Measurements from ENCODE around the gene SLC1A2. TPM values are rescaled to one million over a fixed set of nuclear protein-coding genes. Genes with fewer than 3 reads are reported as not detected.

SLC1A2 gene
- total and polyA plus RNA-seq, 2 of the 4 experiments (the other 2 are of a cell fraction), result 0.15 to 0.54 TPM

DNA sequence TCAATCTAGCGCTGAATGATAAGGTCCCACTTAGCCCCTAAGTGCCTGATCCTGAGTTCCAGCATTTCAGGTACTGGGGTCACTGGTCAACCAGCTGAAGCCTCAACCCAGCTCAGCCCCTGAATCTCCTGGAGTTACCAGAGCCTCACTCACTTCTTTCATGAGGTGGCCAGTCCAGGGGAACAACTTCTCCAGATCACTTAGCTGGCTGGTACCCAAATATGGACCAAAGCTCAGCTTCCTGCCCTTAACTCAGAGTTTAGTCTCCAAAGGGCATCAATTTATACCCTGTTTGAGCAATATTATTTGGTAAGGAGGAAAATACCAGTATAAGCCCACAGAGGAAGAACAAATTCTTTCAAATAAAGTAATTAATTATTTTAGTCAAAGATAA, 105.6 kb downstream of the SLC1A2 start:
- no CpG with 5 or more reads among the region's 1 CpG for WGBS, 2 experiments (ENCODE audit: extremely low coverage in 2 of 2, insufficient read length in 1 of 2)

More for the DNA sequence above, 105.6 kb downstream of the SLC1A2 start:
- Histone ChIP-seq H4K8ac (ENCODE audit: low read depth in 2 of 2, low read length in 2 of 2) (no peak overlapping the region), H2AK5ac (ENCODE audit: low read depth, low read length) (no peak overlapping the region), H3K14ac (replicated peaks; ENCODE audit: low read depth, low read length) (no peak overlapping the region), H3K36me3 (ENCODE audit: control insufficient read depth, insufficient read depth, low read length) (no peaks in the 10 kb centered on the region), H3K4me1 (ENCODE audit: control insufficient read depth, insufficient read depth, low read length) (no peaks in the 10 kb centered on the region), H3K27ac (ENCODE audit: insufficient read depth, low read length) (no peak overlapping the region), H2BK15ac (ENCODE audit: low read depth, low read length) (no peak overlapping the region), H3K4me2 (ENCODE audit: low read depth, low read length) (no peak overlapping the region), H3K23ac (ENCODE audit: low read depth, low read length) (no peak overlapping the region), H4K91ac (ENCODE audit: insufficient read depth, low read depth, low read length) (no peak overlapping the region), H3K9me3 (ENCODE audit: control insufficient read depth, insufficient read depth, low read length) (no peaks in the 10 kb centered on the region), H3K4me3 (ENCODE audit: insufficient read depth, low read depth, low read length) (no peak overlapping the region), H2BK120ac (ENCODE audit: low read depth, low read length) (no peak overlapping the region), H3K9ac (ENCODE audit: low read depth, low read length) (no peak overlapping the region), H4K5ac (ENCODE audit: low read depth, low read length) (no peak overlapping the region), H3K27me3 (ENCODE audit: control insufficient read depth, insufficient read depth, low read length) (no peaks in the 10 kb centered on the region), H3K18ac (ENCODE audit: low read depth, low read length) (no peak overlapping the region), H4K20me1 (ENCODE audit: insufficient read depth, low read length) (no peaks in the 10 kb centered on the region), H2BK5ac (ENCODE audit: low read depth, low read length, poor library complexity, severe bottlenecking) (no peak overlapping the region), H2AFZ (replicated peaks; ENCODE audit: low read length, poor library complexity) (no peak overlapping the region), H2BK20ac (ENCODE audit: low read depth, low read length) (no peak overlapping the region), H3K9me1 (ENCODE audit: insufficient read depth, low read length) (no peaks in the 10 kb centered on the region), H2AK9ac (replicated peaks; ENCODE audit: low read depth, low read length, poor library complexity) (no peak overlapping the region), H3K4ac (ENCODE audit: low read depth, low read length) (no peak overlapping the region), H3K56ac (ENCODE audit: extremely low read depth, insufficient read depth, low read length) (no peak overlapping the region), H3K79me1 (ENCODE audit: low read depth in 1 of 2, low read length in 2 of 2) (no peaks in the 10 kb centered on the region)
- dilution Hi-C loops (cut with HindIII; ENCODE audit: low sequenced_read_pairs, unreplicated experiment), result no loop called here
- ChIA-PET POLR2A (ENCODE audit: unreplicated experiment) (no interaction called here), CTCF (interaction anchor here (2.4 kb wide), 1 partner anchor 8 kb away, joined by 9 read pairs; no protein-coding TSS in a partner anchor)
- ATAC-seq (ENCODE audit: low read depth), result no peak
- no TSS peak for BruUV-seq (replicated peaks)
- TF ChIP-seq MAFK (IDR thresholded peaks at IDR 0.05; ENCODE audit: low read depth, low read length) (no peak), CHD1 (IDR thresholded peaks at IDR 0.05; ENCODE audit: low read depth, low read length) (no peak), CEBPB (IDR thresholded peaks at IDR 0.05; ENCODE audit: low read depth, low read length) (no peak), MAZ (IDR thresholded peaks at IDR 0.05; ENCODE audit: borderline replicate concordance, low read depth, low read length) (no peak), RCOR1 (IDR thresholded peaks at IDR 0.05; ENCODE audit: insufficient replicate concordance, low read length) (no peak), RFX5 (IDR thresholded peaks at IDR 0.05; ENCODE audit: low read depth, low read length) (no peak), MXI1 (IDR thresholded peaks at IDR 0.05; ENCODE audit: borderline replicate concordance, low read depth, low read length) (no peak), SMC3 (IDR thresholded peaks at IDR 0.05; ENCODE audit: low read depth, low read length) (no peak), FOS (IDR thresholded peaks at IDR 0.05; ENCODE audit: low read depth, low read length) (no peak), BHLHE40 (IDR thresholded peaks at IDR 0.05; ENCODE audit: low read depth, low read length) (no peak), NFE2L2 (IDR thresholded peaks at IDR 0.05; ENCODE audit: low read depth, low read length) (no peak), RAD21 (IDR thresholded peaks at IDR 0.05; ENCODE audit: low read length) (no peak), ELK1 (IDR thresholded peaks at IDR 0.05; ENCODE audit: borderline replicate concordance, low read depth, low read length) (no peak), POLR2A (IDR thresholded peaks at IDR 0.05; ENCODE audit: low read depth, low read length) (no peak)
- TF ChIP-seq, protein P1, sequence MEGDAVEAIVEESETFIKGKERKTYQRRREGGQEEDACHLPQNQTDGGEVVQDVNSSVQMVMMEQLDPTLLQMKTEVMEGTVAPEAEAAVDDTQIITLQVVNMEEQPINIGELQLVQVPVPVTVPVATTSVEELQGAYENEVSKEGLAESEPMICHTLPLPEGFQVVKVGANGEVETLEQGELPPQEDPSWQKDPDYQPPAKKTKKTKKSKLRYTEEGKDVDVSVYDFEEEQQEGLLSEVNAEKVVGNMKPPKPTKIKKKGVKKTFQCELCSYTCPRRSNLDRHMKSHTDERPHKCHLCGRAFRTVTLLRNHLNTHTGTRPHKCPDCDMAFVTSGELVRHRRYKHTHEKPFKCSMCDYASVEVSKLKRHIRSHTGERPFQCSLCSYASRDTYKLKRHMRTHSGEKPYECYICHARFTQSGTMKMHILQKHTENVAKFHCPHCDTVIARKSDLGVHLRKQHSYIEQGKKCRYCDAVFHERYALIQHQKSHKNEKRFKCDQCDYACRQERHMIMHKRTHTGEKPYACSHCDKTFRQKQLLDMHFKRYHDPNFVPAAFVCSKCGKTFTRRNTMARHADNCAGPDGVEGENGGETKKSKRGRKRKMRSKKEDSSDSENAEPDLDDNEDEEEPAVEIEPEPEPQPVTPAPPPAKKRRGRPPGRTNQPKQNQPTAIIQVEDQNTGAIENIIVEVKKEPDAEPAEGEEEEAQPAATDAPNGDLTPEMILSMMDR (conservative IDR thresholded peaks at IDR 0.05; ENCODE audit: low read depth, low read length), result no peak
- TF ChIP-seq, protein P2, sequence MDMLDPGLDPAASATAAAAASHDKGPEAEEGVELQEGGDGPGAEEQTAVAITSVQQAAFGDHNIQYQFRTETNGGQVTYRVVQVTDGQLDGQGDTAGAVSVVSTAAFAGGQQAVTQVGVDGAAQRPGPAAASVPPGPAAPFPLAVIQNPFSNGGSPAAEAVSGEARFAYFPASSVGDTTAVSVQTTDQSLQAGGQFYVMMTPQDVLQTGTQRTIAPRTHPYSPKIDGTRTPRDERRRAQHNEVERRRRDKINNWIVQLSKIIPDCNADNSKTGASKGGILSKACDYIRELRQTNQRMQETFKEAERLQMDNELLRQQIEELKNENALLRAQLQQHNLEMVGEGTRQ (IDR thresholded peaks at IDR 0.05; ENCODE audit: low read depth, low read length), result no peak
- in situ Hi-C loops (cut with MboI; ENCODE audit: low sequenced_read_pairs), result loop anchor here (10.0 kb wide), 1 partner anchor 59 kb away; no protein-coding TSS in a partner anchor
- intact Hi-C loops (cut with micrococcal nuclease), result no loop called here
- DNase-seq, result no peak

All from IMR-90 (cell line).